ENCODE measurements around the gene MAPRE2. TPM values are rescaled to one million over a fixed set of nuclear protein-coding genes. Genes with fewer than 3 reads are reported as not detected.
"Not testable (repeated sequence)": the region's sequence is repeated elsewhere in the genome, so short reads cannot be mapped to it uniquely, and the experiment has no call there.

MAPRE2 gene
- total RNA-seq, 1 donor from 2014 or later = 52.5 TPM

DNA sequence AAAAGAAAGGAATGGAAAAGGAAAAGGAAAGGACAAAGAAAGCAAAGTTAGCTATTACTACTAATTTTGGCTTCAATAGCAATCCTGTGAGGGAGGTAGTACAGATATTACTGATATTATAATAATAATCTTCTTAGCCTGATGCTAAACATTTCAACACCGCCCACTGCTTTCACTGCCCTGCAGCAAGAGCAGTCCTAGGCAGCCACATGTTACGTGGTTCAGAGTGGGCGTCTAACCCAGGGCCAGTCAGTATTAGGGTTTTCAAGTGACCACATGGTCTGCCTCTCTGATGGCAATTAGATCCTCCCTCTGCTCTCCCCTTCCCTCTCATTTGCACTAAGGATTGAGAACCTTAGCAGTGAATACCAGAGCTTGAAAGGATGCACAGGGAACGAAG, 116.0 kb downstream of the MAPRE2 start:
- intact Hi-C loops (cut with micrococcal nuclease) = loop anchor here (5.0 kb wide), 1 partner anchor 130 kb away; no protein-coding TSS in a partner anchor
- H3K36me3 Mint-ChIP-seq (ENCODE audit: low read depth) = peaks cover 1% of the 10 kb centered on the region
- H3K27ac Mint-ChIP-seq = peak overlapping the region; percentile 34
- no peaks in the 10 kb centered on the region for H3K27me3 Mint-ChIP-seq
- H3K4me3 Mint-ChIP-seq = no peak overlapping the region
- no peak for DNase-seq
- peaks cover 27% of the 10 kb centered on the region for H3K4me1 Mint-ChIP-seq
- H3K9me3 Mint-ChIP-seq = peaks cover 13% of the 10 kb centered on the region

DNA sequence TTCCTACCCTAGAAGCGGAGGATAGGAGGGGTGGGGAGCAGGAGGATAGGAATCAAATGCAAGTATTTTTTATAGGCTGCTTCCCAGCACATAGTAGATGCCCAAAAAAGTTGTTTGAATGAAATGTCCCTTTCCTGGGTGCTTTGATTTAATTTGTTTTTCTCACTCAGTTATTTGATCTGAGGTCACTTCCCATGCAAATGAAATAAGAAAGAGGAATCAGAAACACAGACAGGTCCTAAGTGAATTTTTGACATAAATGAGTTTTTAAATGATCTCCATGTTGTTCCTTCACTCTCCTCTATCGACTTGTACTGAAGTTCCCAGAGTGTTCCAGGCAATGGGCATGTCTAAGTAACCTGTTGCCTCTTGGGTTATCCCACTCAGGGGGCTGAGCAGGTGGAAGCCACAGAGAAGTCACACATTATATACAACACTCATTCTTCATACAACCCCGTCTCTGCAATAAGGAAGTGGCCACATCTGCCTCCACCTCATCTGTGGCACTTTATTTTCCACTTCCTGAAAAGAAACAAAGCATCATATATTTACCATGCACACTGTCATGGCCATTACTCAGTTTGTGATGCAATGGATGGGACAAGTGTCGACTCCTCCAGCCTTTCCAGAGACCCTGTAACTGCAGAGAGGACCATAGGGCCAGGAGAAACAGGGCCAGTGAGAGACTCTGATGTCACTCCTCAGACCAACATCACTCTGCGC, 117.7 kb downstream of the MAPRE2 start:
- Mint-ChIP-seq H3K4me1 (peaks cover 24% of the 10 kb centered on the region), H3K4me3 (peak overlapping the region; percentile 30), H3K36me3 (ENCODE audit: low read depth) (peaks cover 1% of the 10 kb centered on the region), H3K27me3 (no peaks in the 10 kb centered on the region), H3K9me3 (peaks cover 16% of the 10 kb centered on the region), H3K27ac (peak overlapping the region; percentile 88)
- intact Hi-C loops (cut with micrococcal nuclease) = loop anchor here (1.0 to 5.0 kb wide), 5 partner anchors 81 to 299 kb away; partner anchors contain the start of gene MAPRE2
- DNase-seq = peak; percentile 77

DNA sequence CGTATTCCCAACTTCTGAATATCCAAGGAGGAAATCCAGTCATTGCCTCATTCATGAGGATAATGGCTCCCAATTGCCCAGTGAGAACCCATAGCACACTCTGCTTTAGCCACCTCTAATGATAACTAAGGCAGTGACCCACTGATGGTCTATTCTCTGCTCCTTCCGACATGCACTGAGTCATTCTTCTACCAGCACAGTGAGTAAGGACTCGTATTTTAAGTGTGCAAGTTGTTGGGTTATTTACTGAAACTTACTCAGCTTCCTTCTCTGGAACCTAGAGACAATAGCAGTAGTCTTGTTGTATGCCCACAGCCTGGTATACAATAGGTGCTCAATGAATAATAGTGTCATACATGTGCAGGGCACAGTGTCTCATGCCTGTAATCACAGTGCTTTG, 118.6 kb downstream of the MAPRE2 start:
- H3K36me3 Mint-ChIP-seq (ENCODE audit: low read depth) = peaks cover 1% of the 10 kb centered on the region
- H3K27me3 Mint-ChIP-seq = no peaks in the 10 kb centered on the region
- peak overlapping the region; percentile 55 for H3K4me3 Mint-ChIP-seq
- peak; percentile 57 for DNase-seq
- peaks cover 16% of the 10 kb centered on the region for H3K9me3 Mint-ChIP-seq
- intact Hi-C loops (cut with micrococcal nuclease) = loop anchor here (1.0 to 5.0 kb wide), 5 partner anchors 81 to 299 kb away; partner anchors contain the start of gene MAPRE2
- peaks cover 17% of the 10 kb centered on the region for H3K4me1 Mint-ChIP-seq
- peak overlapping the region; percentile 88 for H3K27ac Mint-ChIP-seq

DNA sequence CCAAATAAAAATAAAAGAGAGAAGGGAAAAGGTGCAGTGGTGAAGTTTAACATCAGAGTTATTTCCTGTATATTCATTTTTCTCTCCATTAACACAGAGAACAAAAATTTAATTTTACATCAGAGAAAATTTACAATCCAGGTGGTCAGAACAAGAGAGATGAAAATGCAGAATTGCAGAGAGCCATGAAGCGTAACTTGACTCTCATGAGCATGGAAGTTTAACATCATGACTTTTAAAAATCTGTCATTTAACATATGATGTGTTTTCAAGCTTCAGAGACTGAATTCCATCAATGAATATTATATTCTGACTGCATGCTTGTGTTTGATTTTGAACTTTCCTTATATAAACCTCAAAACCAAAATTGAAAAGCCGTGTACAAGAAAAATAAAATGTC, 120.3 kb downstream of the MAPRE2 start:
- no peak overlapping the region for H3K4me3 Mint-ChIP-seq
- DNase-seq = no peak
- H3K9me3 Mint-ChIP-seq = peaks cover 16% of the 10 kb centered on the region
- H3K4me1 Mint-ChIP-seq = peaks cover 17% of the 10 kb centered on the region
- intact Hi-C loops (cut with micrococcal nuclease) = no loop called here
- H3K36me3 Mint-ChIP-seq (ENCODE audit: low read depth) = peaks cover 1% of the 10 kb centered on the region
- no peak overlapping the region for H3K27ac Mint-ChIP-seq
- no peaks in the 10 kb centered on the region for H3K27me3 Mint-ChIP-seq

DNA sequence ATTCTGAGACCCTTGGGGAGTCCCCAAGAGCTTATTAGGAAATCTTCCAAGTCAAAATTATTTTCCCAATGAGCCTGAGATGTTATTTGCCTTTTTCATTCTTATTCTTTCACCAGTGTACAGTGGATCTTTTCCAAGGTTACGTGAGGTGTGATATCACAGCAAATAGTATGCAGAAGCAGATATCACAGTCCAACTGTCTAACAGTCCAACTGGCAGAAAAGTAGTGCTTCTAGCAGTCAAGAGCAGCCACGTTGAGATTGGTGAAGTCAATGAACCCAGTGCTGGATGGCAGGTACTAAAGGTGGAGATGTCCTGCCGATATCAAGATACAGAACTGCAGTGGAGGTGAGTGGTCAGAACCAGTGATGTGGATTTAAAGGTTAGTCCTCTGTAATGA, 120.7 kb downstream of the MAPRE2 start:
- Mint-ChIP-seq H3K27me3 (no peaks in the 10 kb centered on the region), H3K4me3 (no peak overlapping the region), H3K36me3 (ENCODE audit: low read depth) (peaks cover 1% of the 10 kb centered on the region), H3K27ac (no peak overlapping the region), H3K4me1 (peaks cover 17% of the 10 kb centered on the region), H3K9me3 (peaks cover 16% of the 10 kb centered on the region)
- intact Hi-C loops (cut with micrococcal nuclease) = no loop called here
- DNase-seq = no peak

DNA sequence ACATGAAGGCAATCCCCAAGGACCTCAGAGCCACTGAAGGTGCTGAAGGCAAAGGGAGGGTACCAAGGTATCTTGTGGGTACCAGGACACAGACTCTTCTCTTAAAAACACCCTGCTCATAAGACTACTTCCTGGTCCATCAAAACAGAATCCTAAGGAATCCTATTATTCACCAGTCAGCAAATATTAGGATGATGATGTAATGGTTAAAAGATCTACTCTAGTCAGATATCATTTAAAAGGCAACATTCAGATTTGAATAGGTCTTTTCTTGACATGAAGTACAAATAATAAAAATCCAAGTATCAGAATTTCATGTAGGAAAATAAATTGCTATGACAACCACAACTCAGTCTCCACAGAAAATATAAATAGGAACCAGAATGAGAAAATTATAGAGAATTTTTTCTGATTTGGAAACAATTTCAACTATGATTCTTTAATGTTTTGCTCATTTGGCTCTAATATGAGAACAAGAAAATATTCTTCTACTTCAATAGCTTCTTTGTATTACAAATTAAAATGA, 121.9 kb downstream of the MAPRE2 start:
- Mint-ChIP-seq H3K36me3 (ENCODE audit: low read depth) (peaks cover 1% of the 10 kb centered on the region), H3K4me1 (peaks cover 16% of the 10 kb centered on the region), H3K4me3 (no peak overlapping the region), H3K9me3 (peaks cover 14% of the 10 kb centered on the region), H3K27ac (no peak overlapping the region), H3K27me3 (no peaks in the 10 kb centered on the region)
- intact Hi-C loops (cut with micrococcal nuclease) = no loop called here
- no peak for DNase-seq

DNA sequence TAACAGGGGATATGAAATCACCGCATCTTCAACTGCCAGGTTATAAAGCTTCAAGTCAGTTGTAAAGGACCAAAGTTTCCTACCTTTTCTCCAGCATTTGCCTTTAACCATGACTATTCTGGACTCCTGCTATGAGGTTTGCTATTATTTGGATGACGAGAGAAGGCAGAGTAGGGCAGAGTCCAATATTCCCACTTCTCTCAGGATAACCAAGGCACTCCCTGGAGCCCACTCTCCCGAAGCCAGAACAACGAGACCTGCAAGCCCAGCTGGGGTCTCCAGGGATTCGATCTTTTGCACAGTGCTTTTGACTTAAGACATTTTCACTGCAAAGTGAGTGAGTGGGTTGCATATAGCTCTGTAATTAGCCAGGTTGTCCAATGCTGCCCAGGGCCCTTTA, 122.5 kb downstream of the MAPRE2 start:
- DNase-seq = no peak
- H3K4me1 Mint-ChIP-seq = peaks cover 12% of the 10 kb centered on the region
- no peaks in the 10 kb centered on the region for H3K27me3 Mint-ChIP-seq
- intact Hi-C loops (cut with micrococcal nuclease) = no loop called here
- peaks cover 1% of the 10 kb centered on the region for H3K36me3 Mint-ChIP-seq (ENCODE audit: low read depth)
- H3K4me3 Mint-ChIP-seq = no peak overlapping the region
- peaks cover 11% of the 10 kb centered on the region for H3K9me3 Mint-ChIP-seq
- H3K27ac Mint-ChIP-seq = no peak overlapping the region

DNA sequence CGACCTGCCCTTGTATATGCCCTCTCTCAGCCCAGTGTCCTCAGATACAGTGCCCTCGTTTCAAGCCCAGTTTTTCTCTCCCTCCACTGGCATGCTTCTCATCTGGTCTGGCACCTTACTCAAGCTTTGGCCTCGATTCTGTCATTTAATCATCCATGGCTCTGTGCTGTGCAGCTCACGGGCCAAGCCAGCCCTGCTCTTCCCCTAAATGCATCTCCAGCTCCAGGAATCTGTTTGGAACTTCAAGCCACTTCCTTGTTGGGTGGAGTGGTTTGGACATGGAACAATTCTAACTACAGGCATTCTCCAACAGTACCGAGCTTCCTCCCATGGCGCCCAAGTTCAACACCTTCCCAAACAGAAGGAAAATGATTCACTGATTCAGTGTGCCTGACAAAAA, 122.9 kb downstream of the MAPRE2 start:
- Mint-ChIP-seq H3K4me3 (no peak overlapping the region), H3K4me1 (peaks cover 7% of the 10 kb centered on the region), H3K36me3 (ENCODE audit: low read depth) (no peaks in the 10 kb centered on the region), H3K27me3 (no peaks in the 10 kb centered on the region), H3K27ac (no peak overlapping the region), H3K9me3 (peaks cover 7% of the 10 kb centered on the region)
- intact Hi-C loops (cut with micrococcal nuclease) = no loop called here
- no peak for DNase-seq

DNA sequence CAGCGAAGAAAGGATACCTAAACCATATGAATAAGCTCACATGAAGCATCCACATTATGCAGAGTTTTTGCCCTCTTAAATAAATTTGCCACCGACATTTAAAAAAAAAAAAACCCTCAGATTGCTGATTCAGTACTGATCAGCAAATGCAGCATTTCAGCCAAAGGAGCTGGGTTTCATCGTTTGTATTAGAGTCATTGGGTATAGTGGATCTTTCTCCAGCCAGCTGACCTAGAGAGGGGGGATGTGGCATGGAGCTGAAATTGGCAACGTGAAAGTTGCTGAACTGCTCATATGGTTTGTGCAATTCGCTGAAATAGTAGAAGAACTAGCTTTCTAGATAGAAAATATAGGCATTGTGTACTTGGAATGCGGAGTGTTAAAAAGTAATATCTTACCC, 126.1 kb downstream of the MAPRE2 start:
- DNase-seq = no peak
- Mint-ChIP-seq H3K36me3 (ENCODE audit: low read depth) (no peaks in the 10 kb centered on the region), H3K4me1 (peaks cover 6% of the 10 kb centered on the region), H3K27ac (no peak overlapping the region), H3K4me3 (no peak overlapping the region), H3K27me3 (no peaks in the 10 kb centered on the region), H3K9me3 (peaks cover 10% of the 10 kb centered on the region)
- intact Hi-C loops (cut with micrococcal nuclease) = no loop called here

DNA sequence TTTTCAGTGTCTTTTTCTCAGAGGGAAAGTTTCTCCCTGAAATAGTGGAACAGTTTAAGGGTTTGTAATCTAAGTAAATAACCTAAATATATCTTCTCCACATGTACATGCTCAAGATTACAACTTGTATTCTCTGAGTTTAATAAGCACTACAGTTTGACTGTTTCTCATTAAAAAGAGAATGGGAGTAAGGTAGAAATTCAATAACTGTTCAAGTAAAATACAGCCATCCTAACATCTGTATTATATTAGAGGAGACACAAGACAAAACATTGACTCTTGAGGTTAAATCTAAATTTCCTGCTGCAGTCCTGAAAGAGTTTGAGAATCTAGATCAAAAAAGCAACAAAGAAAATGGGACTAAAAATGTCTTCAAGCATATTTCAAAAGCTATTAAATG, 126.6 kb downstream of the MAPRE2 start:
- H3K36me3 Mint-ChIP-seq (ENCODE audit: low read depth) = no peaks in the 10 kb centered on the region
- no peak overlapping the region for H3K4me3 Mint-ChIP-seq
- intact Hi-C loops (cut with micrococcal nuclease) = no loop called here
- no peak overlapping the region for H3K27ac Mint-ChIP-seq
- H3K4me1 Mint-ChIP-seq = peaks cover 7% of the 10 kb centered on the region
- no peaks in the 10 kb centered on the region for H3K27me3 Mint-ChIP-seq
- DNase-seq = no peak
- H3K9me3 Mint-ChIP-seq = peaks cover 9% of the 10 kb centered on the region

DNA sequence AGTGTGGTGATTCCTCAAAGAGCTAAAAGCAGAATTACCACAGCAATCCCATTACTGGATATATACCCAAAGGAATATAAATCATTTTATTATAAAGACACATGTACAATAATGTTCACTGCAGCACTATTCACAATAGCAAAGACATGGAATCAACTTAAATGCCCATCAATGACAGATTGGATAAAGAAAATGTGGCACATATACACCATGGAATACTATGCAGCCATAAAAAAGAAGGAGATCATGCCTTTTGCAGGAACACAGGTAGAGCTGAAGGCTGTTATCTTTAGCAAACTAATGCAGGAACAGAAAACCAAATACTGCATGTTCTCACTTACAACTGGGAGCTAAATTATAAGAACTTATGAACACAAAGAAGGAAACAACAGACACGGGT, 129.1 kb downstream of the MAPRE2 start:
- H3K9me3 Mint-ChIP-seq; H3K27me3 Mint-ChIP-seq; H3K4me3 Mint-ChIP-seq; DNase-seq; H3K36me3 Mint-ChIP-seq (ENCODE audit: low read depth); intact Hi-C loops (cut with micrococcal nuclease); H3K27ac Mint-ChIP-seq: not testable (repeated sequence)
- H3K4me1 Mint-ChIP-seq = peaks cover 17% of the 10 kb centered on the region

DNA sequence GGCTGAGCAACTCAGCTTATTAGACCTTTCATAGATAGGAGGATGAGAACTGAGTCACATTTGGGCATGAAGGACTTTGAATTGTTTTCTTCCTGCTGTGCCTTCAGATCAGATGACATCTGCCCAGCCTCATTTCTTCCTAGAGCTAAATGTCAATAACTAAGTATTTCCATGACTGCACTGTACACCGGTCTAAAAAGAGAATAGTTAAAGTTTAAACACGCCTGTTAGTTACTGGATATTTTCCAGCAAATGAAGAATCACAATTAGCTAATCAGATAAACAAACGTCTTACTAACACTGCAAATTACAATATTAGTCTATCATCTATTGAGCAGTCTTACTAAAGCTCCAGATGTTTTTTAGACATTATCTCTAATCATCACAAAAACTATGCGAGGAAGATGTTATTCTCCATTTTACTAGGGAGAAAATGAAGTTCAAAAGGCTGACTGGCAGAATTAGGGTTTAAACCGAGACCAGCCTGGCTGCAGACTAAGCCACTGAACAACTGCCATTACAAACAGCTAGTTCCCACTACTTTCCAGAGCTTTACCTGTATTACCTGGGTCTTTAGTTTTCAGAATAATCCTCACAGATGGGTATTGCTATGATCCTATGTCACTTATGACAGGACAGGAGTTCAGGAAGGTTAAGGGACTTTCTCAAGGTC, 130.2 kb downstream of the MAPRE2 start:
- Mint-ChIP-seq H3K36me3 (ENCODE audit: low read depth) (no peaks in the 10 kb centered on the region), H3K4me3 (no peak overlapping the region), H3K27ac (peak overlapping the region; percentile 78), H3K4me1 (peaks cover 21% of the 10 kb centered on the region), H3K27me3 (no peaks in the 10 kb centered on the region), H3K9me3 (peaks cover 9% of the 10 kb centered on the region)
- intact Hi-C loops (cut with micrococcal nuclease) = no loop called here
- DNase-seq = no peak

DNA sequence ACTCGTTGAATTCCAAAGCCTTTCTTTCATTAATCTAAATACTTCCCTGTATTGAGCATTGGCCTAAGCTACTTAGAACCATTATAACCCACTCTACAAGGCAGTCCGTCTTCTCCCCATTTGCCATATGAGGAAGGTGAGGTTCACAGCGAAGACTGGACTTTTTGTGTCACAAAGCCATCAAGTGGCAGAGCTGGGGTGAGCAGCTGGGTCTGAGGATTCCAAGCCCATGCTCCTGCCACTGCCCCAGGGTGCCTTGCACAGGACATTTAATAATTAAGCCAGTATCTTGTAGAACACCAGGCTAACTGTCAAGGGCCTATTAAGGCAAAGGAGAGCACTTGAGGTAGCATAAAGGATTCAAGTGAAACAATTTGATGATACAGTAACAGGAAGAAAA, 130.8 kb downstream of the MAPRE2 start:
- no peak overlapping the region for H3K4me3 Mint-ChIP-seq
- H3K27ac Mint-ChIP-seq = no peak overlapping the region
- H3K27me3 Mint-ChIP-seq = no peaks in the 10 kb centered on the region
- H3K36me3 Mint-ChIP-seq (ENCODE audit: low read depth) = no peaks in the 10 kb centered on the region
- intact Hi-C loops (cut with micrococcal nuclease) = no loop called here
- H3K4me1 Mint-ChIP-seq = peaks cover 21% of the 10 kb centered on the region
- peaks cover 9% of the 10 kb centered on the region for H3K9me3 Mint-ChIP-seq
- no peak for DNase-seq

DNA sequence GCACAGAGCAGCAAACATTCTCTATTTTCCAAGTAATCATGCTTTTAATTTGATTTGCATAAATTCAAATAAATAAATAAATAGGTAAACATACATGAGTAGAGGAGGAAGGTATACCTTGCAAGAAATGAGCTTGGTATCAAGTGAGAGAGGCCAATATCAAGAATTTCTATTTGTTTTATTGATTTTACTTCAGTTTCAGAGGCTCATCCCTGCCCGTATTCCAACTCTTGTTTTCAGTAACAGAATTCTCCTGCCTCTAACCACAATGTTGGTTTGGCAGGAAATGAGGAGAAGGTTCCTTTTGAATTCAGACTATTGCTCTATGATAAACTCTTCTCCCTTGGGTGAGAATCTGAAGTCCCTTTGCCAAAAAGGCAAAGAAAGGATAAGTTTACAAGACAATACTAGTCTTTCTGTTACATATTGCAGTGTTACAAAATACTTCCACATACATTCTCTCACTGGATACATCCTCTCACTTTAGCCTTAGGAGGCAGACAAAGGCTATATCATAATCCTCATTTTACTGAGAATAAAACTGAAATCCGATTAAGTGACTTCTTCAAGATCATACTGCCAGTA, 131.3 kb downstream of the MAPRE2 start:
- Mint-ChIP-seq H3K27me3 (no peaks in the 10 kb centered on the region), H3K9me3 (peaks cover 9% of the 10 kb centered on the region), H3K4me1 (peaks cover 21% of the 10 kb centered on the region), H3K4me3 (no peak overlapping the region), H3K27ac (no peak overlapping the region), H3K36me3 (ENCODE audit: low read depth) (no peaks in the 10 kb centered on the region)
- no peak for DNase-seq
- intact Hi-C loops (cut with micrococcal nuclease) = no loop called here
